HG02840 (cell line): ENCODE results near the gene BRD2.

Experiments used
- ATAC-seq: cut with Tn5 transposase; IDR thresholded peaks from one replicate; pipeline ENCODE4 v1.9.1; 2021; ENCODE audit warnings: mild to moderate bottlenecking, moderate library complexity, moderate number of reproducible peaks; ENCODE audit not compliant: unreplicated experiment, low FRiP score

The BRD2 gene

DNA sequence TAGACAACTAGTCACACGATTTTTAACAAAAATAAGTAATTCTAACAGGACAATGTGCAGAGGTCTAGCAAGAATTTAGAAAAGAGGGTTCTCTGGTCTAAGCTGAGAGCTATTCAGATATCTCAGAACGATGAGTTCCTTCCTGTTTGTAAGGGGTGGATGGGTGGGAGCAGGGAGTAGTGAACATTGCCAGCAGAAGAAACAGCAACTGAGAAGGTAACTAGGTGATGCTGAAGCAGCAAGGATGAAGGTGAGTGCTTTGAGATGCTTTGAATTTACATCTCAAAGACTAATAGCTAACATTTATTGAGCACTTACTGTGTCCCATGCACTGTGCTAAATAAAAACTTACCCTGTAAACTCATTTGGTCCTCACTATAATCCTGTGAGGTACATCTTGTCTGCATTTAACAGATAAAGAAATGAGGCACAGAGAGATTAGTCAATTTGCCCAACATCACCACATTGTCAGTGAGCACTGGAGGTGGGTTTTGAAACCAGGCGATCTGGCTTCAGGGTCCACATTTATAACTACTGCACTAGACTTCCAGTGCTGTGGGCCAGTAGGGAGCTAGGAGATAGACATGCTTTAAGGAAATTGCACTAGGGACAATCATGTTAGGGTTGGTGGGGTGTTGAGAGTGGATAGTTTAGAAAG lies 15.7 kb downstream of the BRD2 start:
- no peak for ATAC-seq

DNA sequence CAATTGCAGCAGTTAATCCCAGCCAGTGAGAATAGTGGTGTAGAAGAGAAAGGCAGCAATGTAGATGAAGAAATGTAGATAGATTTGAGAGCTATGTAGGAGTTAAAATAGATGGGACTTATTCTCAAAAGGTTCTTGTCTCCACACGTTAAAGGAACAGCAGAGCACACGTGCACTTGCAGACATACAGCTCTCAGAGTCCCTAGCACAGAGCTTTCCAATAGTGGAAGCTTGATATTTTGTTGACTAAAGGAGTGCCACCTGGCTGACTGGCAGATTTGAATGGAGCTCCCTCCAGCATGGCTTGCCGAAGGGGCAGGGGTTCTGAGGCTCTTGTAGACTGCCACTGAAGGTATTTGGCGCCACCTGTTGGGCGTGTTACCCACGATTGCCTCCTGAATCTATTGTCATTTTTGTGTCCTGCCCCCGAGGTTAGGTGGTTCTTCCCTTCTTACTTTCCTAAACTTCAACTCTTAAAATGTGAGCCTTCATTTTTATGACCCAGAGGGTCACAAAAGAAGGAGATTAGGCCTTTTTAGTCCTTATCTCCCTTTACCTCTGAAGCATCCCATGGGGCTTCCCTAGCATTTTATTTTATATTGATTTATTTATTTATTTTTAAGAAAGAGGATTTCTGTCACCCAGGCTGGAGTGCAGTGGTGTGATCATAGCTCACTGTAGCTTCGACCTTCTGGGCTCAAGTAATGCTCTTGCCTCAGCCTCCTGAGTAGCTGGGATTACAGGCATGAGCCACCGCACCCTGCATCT lies 16.4 kb downstream of the BRD2 start:
- ATAC-seq, result no peak

GRCh38 chr6:32989368-32989767 lies 21.0 kb downstream of the BRD2 start:
- ATAC-seq, result no peak

DNA sequence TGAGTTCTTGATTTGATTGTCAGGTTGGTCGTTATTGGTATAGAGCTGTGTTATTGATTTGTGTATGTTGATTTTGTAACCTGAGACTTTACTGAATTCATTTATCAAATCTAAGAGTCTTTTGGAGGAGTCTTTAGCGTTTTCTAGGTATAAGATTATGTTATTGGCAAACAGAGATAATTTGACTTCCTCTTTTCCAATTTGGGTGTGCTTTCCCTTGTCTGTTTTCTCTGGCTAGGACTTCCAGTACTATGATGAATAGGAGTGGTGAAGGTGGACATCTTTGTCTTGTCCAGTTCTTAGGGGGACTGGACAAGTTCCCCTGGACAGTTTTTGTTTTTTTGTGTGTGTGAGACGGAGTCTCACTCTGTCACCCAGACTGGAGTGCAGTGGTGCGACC lies 23.6 kb downstream of the BRD2 start:
- ATAC-seq, result no peak

- ATAC-seq, result no peak
Measured at GRCh38 chr6:32993363-32993973, 25.1 kb downstream of the BRD2 start.

DNA sequence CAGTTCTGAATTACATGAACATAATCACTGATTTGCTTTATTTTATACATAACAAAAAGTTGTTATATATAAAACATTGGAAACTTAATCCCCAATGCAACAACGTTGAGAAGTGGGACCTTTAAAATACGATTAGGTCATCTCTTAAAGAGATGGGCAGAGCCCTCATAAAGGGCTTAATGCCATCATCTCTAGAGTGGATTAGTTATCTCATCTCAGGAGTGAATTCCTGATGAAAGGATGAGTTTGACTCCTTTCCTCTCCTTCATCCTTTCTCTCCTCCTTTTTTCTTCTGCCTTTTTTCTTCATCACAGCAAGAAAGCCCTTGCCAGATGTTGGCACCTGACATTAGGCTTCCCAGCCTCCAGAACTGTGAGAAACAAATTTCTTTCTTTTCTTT lies 27.1 kb downstream of the BRD2 start:
- ATAC-seq, result no peak

DNA sequence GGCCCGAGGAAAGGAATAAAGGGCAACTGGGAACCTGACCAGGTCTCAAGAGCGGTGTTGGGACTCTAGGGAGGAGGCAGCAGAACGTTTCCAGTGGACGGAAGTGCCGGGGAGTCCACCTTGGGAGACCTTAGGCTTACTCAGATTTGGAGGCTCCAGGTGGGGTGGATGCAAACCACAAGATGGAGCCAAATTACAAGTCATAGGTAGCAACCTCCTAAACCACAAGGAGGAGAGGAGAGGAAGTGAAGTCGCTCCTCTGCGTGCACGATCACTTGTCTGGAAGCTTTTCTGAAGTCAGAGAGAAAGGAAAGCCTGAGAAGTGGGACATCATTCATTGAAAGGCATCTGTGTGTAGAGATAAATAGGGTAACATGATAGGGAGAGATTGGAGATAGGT lies 31.7 kb downstream of the BRD2 start:
- no peak for ATAC-seq

DNA sequence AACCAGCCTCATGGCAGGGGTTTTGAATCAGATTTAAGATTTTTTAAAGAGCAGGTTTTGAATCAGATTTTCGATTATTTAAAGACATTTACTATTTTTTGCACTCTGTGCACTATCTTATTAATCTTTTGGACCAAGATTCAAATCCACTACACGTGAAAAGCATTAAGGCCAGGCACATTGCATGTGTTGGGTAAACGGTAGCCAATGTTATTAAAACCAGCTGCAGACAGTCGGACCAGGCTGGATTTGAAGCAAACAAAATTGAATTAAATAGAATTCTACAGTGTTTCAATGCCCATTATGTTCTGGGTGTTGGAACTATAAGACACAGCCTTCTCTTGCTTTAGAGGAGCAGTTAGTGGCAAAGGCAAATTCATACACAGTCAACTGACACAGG lies 33.3 kb downstream of the BRD2 start:
- no peak for ATAC-seq

GRCh38 chr6:33004940-33005339 lies 36.5 kb downstream of the BRD2 start:
- ATAC-seq, result no peak

DNA sequence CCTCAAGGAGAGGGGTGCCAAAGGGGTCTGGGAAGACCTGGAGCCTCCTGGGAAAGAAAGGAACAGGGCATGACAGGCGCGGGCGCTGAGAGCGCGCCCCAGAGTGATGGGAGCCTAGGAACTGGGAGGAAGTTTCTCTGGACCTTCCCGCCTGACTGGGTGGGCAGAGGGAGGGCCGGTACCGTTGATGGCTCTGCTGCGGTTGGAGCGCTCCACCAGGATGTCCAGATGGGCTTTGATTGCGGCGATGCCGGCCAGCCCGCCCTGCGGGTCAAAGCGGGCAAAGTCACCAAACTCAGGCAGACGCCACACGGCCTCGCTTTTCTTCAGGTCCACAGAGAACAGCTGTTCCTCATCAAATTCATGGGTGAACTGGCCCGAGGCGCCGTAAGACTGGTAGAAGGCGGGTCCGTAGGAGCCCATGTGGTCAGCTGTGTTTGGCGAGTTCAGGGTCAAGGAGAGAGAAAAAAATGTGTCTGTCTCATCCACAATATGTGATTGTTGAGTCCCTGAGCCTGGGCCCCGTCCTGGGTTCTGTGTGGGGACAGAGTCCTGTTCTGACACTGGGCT lies 39.5 kb downstream of the BRD2 start:
- ATAC-seq, result no peak

DNA sequence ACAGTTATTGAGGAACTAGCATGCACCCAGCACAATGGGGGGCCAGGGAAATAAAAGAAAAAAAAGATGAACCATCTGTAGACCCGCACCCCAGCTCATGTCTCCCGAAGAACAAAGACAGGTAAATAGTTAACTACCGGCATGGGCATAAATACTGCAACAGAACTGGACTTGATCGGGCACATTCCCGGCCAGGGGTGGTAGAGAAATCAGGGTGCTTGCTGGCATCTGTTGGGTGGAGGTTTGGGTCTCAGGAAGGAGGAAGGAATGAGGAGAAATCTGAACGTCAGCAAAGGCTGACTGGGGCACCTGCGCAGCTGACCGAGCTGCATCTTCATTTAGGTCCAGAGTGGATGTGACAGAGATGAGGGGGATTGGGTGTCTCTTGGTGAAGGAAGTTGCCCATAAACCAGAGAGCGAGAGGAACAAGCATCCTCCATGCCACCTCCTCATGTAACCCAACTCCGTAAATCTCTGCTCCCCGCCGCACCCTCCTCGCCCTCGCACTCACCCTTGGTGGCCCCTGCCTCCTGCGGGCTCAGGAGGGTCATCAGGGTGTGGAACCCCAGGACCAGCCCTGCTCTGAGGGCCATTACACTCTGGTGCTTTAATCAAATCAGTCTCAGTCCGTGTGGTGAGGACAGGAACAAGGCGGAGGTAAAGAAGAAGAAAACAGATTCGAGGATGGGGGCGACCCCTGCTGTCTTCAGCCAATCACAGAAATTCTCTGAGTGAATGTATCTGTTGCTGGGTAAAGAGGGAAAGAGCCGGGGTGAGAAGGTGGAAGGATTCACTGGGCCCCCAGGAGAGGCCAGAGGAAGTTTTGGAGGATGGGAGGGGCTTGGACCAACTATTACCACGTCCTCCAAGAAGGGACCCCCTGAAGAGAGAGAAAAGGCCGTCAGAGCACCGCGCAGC lies 40.8 kb downstream of the BRD2 start, which contains the start of gene HLA-DOA:
Gene HLA-DOA (minus strand): TSS at position 648 of the 918 bp plus-strand sequence.
- ATAC-seq, result peak; percentile 74

DNA sequence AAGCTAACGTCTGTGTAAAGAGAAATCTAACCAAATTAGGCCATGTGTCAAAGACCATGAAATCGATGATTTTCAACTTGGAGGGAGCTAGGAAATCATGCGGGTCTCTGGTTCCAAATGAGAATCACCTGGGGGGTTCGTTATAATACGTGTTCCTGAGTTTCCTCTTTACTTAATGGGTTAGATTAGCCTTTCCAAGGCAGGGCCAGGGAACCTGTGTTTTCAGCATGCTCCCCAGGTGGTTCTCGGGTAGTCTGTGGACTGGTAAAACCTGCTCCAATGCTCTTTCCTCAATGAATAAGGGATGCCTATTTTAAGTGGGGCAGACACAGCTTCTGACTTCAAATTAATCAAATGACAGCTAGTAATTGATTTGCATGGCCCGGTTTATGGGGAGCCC lies 42.0 kb downstream of the BRD2 start:
- ATAC-seq, result no peak

- ATAC-seq, result no peak
Measured at GRCh38 chr6:33013608-33014007, 45.2 kb downstream of the BRD2 start.

DNA sequence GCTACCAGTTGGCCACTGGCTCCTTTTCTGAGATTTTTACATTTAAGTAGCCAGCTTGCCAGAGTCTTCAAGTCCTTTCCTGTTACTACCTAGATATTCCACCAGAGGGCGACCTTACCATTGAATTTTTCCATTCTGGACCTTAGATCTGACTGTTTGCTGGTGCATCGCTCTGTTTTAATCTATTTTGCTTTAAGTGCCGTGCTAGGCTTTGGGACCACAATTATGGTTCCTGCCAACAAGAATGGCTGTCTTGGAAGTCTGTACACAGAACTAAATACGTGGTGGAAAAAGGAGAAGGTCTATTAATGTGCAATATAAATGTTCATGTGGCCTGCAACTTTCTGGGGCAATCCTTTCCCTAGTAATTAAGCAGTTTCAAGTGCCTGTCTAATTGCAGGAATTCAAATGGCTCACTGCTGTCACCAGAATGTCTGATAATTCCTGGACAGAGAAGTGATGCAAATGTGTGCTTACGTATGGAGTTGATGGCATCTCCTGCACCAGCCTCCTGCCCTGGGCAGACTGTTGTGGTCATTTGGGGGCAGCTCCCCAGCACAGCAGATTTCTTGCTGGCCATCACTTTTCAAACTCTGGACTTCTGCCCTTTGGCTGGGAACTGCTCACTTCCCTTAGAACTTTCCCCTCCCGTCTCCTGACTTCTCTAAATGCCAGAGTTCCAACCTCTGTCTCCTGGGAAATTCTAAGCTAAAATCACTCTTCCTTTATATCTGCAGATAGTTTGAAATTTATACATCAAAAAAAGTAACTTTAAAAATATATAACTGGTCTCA lies 46.6 kb downstream of the BRD2 start:
- ATAC-seq, result no peak

DNA sequence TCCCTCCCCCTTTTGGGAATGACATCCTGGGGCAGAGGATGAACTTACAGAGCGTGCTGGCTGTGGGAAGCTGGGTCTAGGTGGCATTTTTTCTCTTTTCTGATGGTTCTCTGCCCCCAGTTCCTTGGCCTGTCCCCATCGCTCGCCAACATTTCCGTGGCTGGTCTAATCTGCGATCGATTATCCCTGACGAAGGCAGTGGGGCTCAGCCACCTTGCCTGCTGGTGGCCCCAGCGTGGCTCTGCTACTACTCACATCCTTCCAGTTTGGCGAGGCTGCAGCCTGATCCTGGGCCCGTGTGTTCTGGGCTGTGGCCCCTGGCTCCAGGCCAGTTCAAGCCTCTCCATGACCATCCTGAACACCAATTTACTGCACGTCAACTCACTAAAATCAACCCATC lies 47.4 kb downstream of the BRD2 start:
- no peak for ATAC-seq

GRCh38 chr6:33017018-33017417 lies 48.6 kb downstream of the BRD2 start:
- no peak for ATAC-seq

DNA sequence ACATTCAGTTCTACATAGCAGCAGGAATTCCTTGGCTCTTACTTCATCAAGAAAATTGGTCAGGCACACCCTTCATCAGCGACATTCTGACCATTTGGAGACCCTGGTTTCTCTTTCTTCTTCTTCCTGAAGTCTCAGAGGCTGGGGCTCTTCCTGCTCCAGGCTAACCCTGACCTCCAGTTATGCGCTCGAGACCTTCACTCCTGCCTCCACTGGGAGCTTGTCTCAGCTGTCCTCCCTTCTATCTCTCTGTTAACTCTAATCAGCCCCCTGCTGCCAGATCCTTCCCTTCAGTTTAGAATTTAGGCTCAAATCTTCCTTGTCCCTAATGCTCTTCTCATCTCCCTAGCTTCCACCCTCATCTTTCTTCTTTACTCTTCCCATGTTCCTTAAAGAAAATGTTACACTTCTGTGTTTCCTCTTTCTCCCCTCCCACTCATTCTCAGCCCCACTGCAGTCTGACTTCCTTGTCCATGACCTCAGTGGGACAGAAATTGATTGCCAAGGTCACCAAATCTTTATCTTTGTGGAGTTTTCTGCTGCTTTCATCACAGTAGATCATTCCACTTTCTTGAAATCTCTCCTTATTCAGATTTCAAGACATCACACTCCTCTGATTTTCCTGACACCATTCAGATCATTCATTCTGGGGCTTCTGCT lies 49.4 kb downstream of the BRD2 start:
- no peak for ATAC-seq

GRCh38 chr6:33018418-33018817 lies 50.0 kb downstream of the BRD2 start:
- ATAC-seq, result no peak

GRCh38 chr6:33018904-33019303 lies 50.5 kb downstream of the BRD2 start:
- peak; percentile 51 for ATAC-seq
